ENCODE measurements around the gene TKT.

- TF ChIP-seq, protein P1, sequence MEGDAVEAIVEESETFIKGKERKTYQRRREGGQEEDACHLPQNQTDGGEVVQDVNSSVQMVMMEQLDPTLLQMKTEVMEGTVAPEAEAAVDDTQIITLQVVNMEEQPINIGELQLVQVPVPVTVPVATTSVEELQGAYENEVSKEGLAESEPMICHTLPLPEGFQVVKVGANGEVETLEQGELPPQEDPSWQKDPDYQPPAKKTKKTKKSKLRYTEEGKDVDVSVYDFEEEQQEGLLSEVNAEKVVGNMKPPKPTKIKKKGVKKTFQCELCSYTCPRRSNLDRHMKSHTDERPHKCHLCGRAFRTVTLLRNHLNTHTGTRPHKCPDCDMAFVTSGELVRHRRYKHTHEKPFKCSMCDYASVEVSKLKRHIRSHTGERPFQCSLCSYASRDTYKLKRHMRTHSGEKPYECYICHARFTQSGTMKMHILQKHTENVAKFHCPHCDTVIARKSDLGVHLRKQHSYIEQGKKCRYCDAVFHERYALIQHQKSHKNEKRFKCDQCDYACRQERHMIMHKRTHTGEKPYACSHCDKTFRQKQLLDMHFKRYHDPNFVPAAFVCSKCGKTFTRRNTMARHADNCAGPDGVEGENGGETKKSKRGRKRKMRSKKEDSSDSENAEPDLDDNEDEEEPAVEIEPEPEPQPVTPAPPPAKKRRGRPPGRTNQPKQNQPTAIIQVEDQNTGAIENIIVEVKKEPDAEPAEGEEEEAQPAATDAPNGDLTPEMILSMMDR (IDR thresholded peaks at IDR 0.05; ENCODE audit: control extremely low read depth in 1 of 3, insufficient read depth in 1 of 3, low read depth in 1 of 3, low read length in 3 of 3), result no peak
- TF ChIP-seq EP300 (IDR thresholded peaks at IDR 0.05; ENCODE audit: borderline replicate concordance in 1 of 2, low read depth in 2 of 2, low read length in 2 of 2), result no peak
- no peak for TF ChIP-seq KDM5A (IDR thresholded peaks at IDR 0.05; ENCODE audit: low read length)
- TF ChIP-seq, protein P2, sequence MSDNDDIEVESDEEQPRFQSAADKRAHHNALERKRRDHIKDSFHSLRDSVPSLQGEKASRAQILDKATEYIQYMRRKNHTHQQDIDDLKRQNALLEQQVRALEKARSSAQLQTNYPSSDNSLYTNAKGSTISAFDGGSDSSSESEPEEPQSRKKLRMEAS (IDR thresholded peaks at IDR 0.05), result no peak
- no peak for TF ChIP-seq KDM1A (IDR thresholded peaks at IDR 0.05; ENCODE audit: borderline replicate concordance, low read length)
These were observed 47.7 kb upstream of the TKT start for GRCh38 chr3:53303549-53303948.

All from H1 (cell line).